H1 (cell line): ENCODE measurements around the gene CFAP107. TPM values are rescaled to one million over a fixed set of nuclear protein-coding genes. Genes with fewer than 3 reads are reported as not detected.

Source experiments
- polyA plus RNA-seq, 7 experiments: library from polyadenylated mRNA; depleted of rRNA in 3 of 7; stranded (reverse) in 5 of 7; unstranded in 2 of 7; fragments of >200 nt in 5 of 7; fragments of 200-250 nt in 2 of 7; gene quantifications; 1 replicate in 5 of 7; 2 replicates in 1 of 7; 4 replicates in 1 of 7; pipeline versions ENCODE4 v1.2.1 to v1.2.3, GENCODE V29; 2011 to 2013; ENCODE audit warnings: missing spikeins in 2 of 7, mixed read lengths in 2 of 7
- total RNA-seq: library from RNA; stranded (reverse); fragmentation: NEBNext Ultra II Directional; extraction: Animal tissue kit (Norgen Biotek cat#: 25700); gene quantifications from 2 replicates; pipeline ENCODE4 v1.2.1, GENCODE V29; 2021
- TF ChIP-seq, protein P1 (sequence below): fragments of 300-600 bp; sonication (generic); IDR thresholded peaks from 2 replicates; pipeline ENCODE4 v1.7.1; 2012; ENCODE audit warnings: low read length, moderate library complexity, mild to moderate bottlenecking, inconsistent platforms; ENCODE audit not compliant: insufficient replicate concordance

The CFAP107 gene
- total and polyA plus RNA-seq, 2 of the 8 experiments (the other 6 are each of a cell fraction or from before 2014, with no cell fraction given): 0.23 TPM; not detected in 1

DNA sequence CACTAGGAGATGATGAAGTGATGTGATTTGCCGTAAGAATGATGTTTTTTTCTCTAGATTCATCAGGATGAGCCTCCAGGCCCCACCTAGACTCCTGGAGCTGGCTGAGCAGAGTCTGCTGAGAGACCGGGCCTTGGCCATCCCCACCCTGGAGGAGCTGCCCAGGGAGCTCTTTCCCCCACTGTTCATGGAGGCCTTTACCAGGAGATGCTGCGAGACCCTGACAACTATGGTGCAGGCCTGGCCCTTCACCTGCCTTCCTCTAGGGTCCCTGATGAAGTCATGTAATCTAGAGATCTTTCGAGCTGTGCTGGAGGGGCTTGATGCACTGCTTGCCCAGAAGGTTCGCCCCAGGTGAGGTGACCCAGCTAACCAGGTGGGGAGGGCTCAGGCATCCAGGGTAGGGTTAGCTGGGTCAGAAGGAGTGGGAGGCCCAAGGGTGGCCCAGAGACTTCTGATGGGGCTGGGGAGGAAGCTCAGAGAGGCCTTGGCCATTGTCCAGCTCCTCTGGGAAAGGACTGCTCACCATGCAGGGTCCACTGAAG, 28.9 kb downstream of the CFAP107 start (continued):
- TF ChIP-seq, protein P1, sequence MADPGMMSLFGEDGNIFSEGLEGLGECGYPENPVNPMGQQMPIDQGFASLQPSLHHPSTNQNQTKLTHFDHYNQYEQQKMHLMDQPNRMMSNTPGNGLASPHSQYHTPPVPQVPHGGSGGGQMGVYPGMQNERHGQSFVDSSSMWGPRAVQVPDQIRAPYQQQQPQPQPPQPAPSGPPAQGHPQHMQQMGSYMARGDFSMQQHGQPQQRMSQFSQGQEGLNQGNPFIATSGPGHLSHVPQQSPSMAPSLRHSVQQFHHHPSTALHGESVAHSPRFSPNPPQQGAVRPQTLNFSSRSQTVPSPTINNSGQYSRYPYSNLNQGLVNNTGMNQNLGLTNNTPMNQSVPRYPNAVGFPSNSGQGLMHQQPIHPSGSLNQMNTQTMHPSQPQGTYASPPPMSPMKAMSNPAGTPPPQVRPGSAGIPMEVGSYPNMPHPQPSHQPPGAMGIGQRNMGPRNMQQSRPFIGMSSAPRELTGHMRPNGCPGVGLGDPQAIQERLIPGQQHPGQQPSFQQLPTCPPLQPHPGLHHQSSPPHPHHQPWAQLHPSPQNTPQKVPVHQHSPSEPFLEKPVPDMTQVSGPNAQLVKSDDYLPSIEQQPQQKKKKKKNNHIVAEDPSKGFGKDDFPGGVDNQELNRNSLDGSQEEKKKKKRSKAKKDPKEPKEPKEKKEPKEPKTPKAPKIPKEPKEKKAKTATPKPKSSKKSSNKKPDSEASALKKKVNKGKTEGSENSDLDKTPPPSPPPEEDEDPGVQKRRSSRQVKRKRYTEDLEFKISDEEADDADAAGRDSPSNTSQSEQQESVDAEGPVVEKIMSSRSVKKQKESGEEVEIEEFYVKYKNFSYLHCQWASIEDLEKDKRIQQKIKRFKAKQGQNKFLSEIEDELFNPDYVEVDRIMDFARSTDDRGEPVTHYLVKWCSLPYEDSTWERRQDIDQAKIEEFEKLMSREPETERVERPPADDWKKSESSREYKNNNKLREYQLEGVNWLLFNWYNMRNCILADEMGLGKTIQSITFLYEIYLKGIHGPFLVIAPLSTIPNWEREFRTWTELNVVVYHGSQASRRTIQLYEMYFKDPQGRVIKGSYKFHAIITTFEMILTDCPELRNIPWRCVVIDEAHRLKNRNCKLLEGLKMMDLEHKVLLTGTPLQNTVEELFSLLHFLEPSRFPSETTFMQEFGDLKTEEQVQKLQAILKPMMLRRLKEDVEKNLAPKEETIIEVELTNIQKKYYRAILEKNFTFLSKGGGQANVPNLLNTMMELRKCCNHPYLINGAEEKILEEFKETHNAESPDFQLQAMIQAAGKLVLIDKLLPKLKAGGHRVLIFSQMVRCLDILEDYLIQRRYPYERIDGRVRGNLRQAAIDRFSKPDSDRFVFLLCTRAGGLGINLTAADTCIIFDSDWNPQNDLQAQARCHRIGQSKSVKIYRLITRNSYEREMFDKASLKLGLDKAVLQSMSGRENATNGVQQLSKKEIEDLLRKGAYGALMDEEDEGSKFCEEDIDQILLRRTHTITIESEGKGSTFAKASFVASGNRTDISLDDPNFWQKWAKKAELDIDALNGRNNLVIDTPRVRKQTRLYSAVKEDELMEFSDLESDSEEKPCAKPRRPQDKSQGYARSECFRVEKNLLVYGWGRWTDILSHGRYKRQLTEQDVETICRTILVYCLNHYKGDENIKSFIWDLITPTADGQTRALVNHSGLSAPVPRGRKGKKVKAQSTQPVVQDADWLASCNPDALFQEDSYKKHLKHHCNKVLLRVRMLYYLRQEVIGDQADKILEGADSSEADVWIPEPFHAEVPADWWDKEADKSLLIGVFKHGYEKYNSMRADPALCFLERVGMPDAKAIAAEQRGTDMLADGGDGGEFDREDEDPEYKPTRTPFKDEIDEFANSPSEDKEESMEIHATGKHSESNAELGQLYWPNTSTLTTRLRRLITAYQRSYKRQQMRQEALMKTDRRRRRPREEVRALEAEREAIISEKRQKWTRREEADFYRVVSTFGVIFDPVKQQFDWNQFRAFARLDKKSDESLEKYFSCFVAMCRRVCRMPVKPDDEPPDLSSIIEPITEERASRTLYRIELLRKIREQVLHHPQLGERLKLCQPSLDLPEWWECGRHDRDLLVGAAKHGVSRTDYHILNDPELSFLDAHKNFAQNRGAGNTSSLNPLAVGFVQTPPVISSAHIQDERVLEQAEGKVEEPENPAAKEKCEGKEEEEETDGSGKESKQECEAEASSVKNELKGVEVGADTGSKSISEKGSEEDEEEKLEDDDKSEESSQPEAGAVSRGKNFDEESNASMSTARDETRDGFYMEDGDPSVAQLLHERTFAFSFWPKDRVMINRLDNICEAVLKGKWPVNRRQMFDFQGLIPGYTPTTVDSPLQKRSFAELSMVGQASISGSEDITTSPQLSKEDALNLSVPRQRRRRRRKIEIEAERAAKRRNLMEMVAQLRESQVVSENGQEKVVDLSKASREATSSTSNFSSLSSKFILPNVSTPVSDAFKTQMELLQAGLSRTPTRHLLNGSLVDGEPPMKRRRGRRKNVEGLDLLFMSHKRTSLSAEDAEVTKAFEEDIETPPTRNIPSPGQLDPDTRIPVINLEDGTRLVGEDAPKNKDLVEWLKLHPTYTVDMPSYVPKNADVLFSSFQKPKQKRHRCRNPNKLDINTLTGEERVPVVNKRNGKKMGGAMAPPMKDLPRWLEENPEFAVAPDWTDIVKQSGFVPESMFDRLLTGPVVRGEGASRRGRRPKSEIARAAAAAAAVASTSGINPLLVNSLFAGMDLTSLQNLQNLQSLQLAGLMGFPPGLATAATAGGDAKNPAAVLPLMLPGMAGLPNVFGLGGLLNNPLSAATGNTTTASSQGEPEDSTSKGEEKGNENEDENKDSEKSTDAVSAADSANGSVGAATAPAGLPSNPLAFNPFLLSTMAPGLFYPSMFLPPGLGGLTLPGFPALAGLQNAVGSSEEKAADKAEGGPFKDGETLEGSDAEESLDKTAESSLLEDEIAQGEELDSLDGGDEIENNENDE: no peak
- TF ChIP-seq, all 59 proteins: peak for 0
